ENCODE measurements around the gene SNAP25.

SNAP25 gene

DNA sequence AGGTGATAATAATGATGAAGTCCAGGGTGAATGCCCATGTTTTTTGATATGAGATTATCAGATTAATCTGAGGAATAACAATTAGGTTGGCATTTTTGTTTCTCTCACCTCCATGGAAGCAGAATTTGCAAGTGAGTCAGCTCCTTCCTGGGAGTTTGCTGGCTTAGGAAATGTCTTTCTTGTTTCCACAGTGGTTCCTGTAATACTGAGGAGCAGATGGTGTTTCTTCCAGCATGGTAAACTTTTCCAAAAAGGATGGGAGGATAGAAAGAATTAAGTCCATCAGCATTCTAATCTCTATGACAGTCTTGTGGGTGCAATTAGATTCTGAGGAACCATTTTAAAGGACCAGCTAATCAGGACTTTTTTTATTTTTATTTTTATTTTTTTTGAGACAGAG, 40.5 kb downstream of the SNAP25 start:
- no peak for ATAC-seq (ENCODE audit: low read depth)
- Histone ChIP-seq H3K36me3 (ENCODE audit: low read depth) (no peaks in the 10 kb centered on the region), H3K4me3 (ENCODE audit: severe bottlenecking) (no peak overlapping the region), H3K27me3 (ENCODE audit: insufficient read depth, poor library complexity, severe bottlenecking) (peaks cover 4% of the 10 kb centered on the region), H3K4me1 (ENCODE audit: insufficient read depth, poor library complexity, severe bottlenecking) (no peaks in the 10 kb centered on the region), H3K9me3 (ENCODE audit: severe bottlenecking) (no peaks in the 10 kb centered on the region), H3K27ac (ENCODE audit: poor library complexity, severe bottlenecking) (no peak overlapping the region)
- no peak for DNase-seq (ENCODE audit: low spot score)
- TF ChIP-seq, protein P1, sequence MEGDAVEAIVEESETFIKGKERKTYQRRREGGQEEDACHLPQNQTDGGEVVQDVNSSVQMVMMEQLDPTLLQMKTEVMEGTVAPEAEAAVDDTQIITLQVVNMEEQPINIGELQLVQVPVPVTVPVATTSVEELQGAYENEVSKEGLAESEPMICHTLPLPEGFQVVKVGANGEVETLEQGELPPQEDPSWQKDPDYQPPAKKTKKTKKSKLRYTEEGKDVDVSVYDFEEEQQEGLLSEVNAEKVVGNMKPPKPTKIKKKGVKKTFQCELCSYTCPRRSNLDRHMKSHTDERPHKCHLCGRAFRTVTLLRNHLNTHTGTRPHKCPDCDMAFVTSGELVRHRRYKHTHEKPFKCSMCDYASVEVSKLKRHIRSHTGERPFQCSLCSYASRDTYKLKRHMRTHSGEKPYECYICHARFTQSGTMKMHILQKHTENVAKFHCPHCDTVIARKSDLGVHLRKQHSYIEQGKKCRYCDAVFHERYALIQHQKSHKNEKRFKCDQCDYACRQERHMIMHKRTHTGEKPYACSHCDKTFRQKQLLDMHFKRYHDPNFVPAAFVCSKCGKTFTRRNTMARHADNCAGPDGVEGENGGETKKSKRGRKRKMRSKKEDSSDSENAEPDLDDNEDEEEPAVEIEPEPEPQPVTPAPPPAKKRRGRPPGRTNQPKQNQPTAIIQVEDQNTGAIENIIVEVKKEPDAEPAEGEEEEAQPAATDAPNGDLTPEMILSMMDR (IDR thresholded peaks at IDR 0.05; ENCODE audit: poor library complexity, severe bottlenecking), result no peak

DNA sequence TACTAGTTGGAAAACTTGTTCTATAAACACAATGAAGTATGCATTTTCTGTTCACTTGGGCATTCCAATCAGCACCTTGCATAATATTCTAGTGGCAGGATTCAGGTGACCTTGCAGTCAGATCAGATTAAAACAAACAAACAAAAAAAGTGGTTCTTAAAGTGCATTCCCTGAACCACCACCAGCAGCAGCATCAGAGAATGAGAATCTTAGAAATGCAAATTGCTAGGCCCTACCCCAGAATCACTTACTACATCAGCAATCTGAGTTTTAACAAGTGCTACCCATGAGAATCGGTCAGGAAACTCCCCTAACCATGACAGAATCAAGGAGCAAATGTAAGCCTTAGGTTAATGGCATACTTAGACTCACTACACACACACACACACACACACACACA, 41.7 kb downstream of the SNAP25 start:
- ATAC-seq (ENCODE audit: low read depth) (no peak), DNase-seq (ENCODE audit: low spot score) (no peak)
- Histone ChIP-seq H3K27me3 (ENCODE audit: insufficient read depth, poor library complexity, severe bottlenecking) (peaks cover 4% of the 10 kb centered on the region), H3K36me3 (ENCODE audit: low read depth) (no peaks in the 10 kb centered on the region), H3K27ac (ENCODE audit: poor library complexity, severe bottlenecking) (no peak overlapping the region), H3K4me1 (ENCODE audit: insufficient read depth, poor library complexity, severe bottlenecking) (no peaks in the 10 kb centered on the region), H3K9me3 (ENCODE audit: severe bottlenecking) (no peaks in the 10 kb centered on the region), H3K4me3 (ENCODE audit: severe bottlenecking) (no peak overlapping the region)
- TF ChIP-seq, protein P1 (IDR thresholded peaks at IDR 0.05; ENCODE audit: poor library complexity, severe bottlenecking), result no peak

DNA sequence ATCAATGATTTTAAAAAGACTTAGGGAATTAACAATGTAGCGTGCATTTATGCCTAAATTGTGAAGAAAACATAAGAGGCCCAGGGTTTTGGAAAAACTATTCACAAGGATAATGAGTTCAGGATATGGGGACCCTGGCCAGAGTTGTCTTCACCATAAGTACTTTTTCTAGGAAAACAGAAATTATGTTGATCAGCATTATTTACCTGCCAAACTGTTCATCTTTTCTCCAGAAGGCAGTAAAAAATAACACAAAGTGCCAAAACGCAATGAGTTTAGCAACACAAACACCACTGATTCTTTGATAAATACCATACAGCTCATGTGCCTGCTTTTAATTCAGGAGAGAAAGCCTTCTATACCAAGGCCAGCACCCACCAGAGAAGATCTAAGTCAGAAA, 43.1 kb downstream of the SNAP25 start:
- ATAC-seq (ENCODE audit: low read depth) (no peak), DNase-seq (ENCODE audit: low spot score) (no peak)
- H3K27me3 ChIP-seq (ENCODE audit: insufficient read depth, poor library complexity, severe bottlenecking), result no peaks in the 10 kb centered on the region

DNA sequence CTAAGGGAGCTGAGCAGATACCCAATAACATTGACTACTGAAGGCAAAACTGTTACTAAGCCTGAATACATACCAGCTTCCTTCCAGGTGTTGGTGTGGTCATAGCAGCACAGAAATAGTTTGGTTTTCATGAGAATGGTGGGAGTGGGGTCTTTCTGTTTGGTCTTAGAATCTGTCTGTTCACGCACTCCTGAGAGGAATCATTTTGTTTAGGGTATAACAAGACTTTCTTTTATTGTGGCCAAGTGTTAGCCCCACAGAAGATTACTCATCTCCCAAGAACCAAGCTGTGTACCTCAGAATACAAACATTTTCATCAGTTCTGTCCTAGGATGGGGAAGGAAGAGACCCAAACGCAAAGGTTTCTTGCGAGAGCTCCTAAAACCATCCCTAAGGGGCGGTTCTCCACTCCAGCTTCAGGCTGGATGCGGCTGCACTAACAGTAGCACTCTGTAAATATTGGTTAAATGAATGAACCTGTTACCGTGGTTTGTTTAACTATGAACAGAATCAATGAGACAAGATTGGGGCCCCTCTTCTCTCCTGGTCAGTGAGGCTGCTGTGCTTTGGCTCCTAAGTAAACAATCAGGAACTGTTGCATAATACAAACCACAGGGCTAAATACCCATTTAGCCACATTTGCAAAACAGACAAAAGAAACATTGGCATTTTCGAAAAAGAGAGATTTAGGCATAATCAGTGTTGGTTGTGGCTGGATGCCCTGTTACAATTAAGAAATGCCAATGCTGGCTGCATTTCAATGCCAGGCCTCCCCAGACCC, 44.9 kb downstream of the SNAP25 start:
- Histone ChIP-seq H3K27me3 (ENCODE audit: insufficient read depth, poor library complexity, severe bottlenecking) (no peaks in the 10 kb centered on the region), H3K9me3 (ENCODE audit: severe bottlenecking) (no peaks in the 10 kb centered on the region), H3K36me3 (ENCODE audit: low read depth) (no peaks in the 10 kb centered on the region), H3K4me1 (ENCODE audit: insufficient read depth, poor library complexity, severe bottlenecking) (no peaks in the 10 kb centered on the region), H3K4me3 (ENCODE audit: severe bottlenecking) (no peak overlapping the region), H3K27ac (ENCODE audit: poor library complexity, severe bottlenecking) (no peak overlapping the region)
- ATAC-seq (ENCODE audit: low read depth) (peak; percentile 27; the same call in 1 of the 3 replicates), DNase-seq (ENCODE audit: low spot score) (no peak)
- TF ChIP-seq, protein P1 (IDR thresholded peaks at IDR 0.05; ENCODE audit: poor library complexity, severe bottlenecking), result no peak

More for the DNA sequence above, 43.1 kb downstream of the SNAP25 start:
- Histone ChIP-seq H3K36me3 (ENCODE audit: low read depth) (no peaks in the 10 kb centered on the region), H3K9me3 (ENCODE audit: severe bottlenecking) (no peaks in the 10 kb centered on the region), H3K4me1 (ENCODE audit: insufficient read depth, poor library complexity, severe bottlenecking) (no peaks in the 10 kb centered on the region), H3K27ac (ENCODE audit: poor library complexity, severe bottlenecking) (no peak overlapping the region), H3K4me3 (ENCODE audit: severe bottlenecking) (no peak overlapping the region)
- TF ChIP-seq, protein P1 (IDR thresholded peaks at IDR 0.05; ENCODE audit: poor library complexity, severe bottlenecking), result no peak

DNA sequence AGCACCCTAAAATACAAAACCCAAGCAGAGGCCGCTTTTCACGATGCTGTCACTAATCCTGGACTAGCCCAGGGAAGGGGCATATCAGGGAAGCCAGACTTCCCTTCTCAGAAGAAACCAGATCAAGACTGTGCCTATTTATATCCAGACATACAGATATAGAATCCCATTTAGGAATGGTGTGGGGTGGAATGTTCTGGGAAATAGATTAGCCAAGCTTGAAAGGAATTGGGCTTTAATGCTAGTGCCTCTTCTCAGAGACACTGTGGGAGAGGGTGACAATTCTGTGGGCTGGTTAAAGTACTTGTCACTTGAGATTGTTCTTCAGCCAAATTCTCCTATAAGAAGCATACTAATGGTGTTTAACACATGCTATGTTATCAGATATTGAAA, 45.5 kb downstream of the SNAP25 start:
- TF ChIP-seq, protein P1 (IDR thresholded peaks at IDR 0.05; ENCODE audit: poor library complexity, severe bottlenecking), result no peak
- H3K27me3 ChIP-seq (ENCODE audit: insufficient read depth, poor library complexity, severe bottlenecking), result no peaks in the 10 kb centered on the region
- DNase-seq (ENCODE audit: low spot score), result no peak
- H3K27ac ChIP-seq (ENCODE audit: poor library complexity, severe bottlenecking), result no peak overlapping the region
- H3K4me3 ChIP-seq (ENCODE audit: severe bottlenecking), result no peak overlapping the region
- ATAC-seq (ENCODE audit: low read depth), result no peak
- no peaks in the 10 kb centered on the region for H3K36me3 ChIP-seq (ENCODE audit: low read depth)
- no peaks in the 10 kb centered on the region for H3K9me3 ChIP-seq (ENCODE audit: severe bottlenecking)
- H3K4me1 ChIP-seq (ENCODE audit: insufficient read depth, poor library complexity, severe bottlenecking), result no peaks in the 10 kb centered on the region
